OCI-LY3 (cell line): ENCODE data around the gene PTTG2.

ENCODE experiments used
- H2AFZ ChIP-seq: fragments of 200-600, 300-600 bp; shearing (Covaris generic); 2 replicates; pipeline ENCODE4 v1.6.0; 2014; ENCODE audit warnings: antibody characterized with exemption, low read depth, low read length
- H3K27ac ChIP-seq: fragments of 200-600, 300-600 bp; sonication (generic); 2 replicates; pipeline ENCODE4 v1.5.1; 2014; ENCODE audit warnings: mild to moderate bottlenecking, low read length, moderate library complexity, mixed read lengths
- H3K27me3 ChIP-seq: fragments of 200-600, 300-600 bp; sonication (generic); 2 replicates; pipeline ENCODE4 v1.6.1; 2014; ENCODE audit warnings: low read depth, low read length, mixed read lengths
- H3K36me3 ChIP-seq: fragments of 200-600, 300-600 bp; sonication (generic); replicated peaks from 2 replicates; pipeline ENCODE3; 2014; ENCODE audit warnings: low read depth, low read length, mixed read lengths
- H3K4me1 ChIP-seq: fragments of 300-600, 200-600 bp; sonication (generic); 2 replicates; pipeline ENCODE4 v1.6.1; 2014; ENCODE audit warnings: low read length, mixed read lengths
- H3K4me2 ChIP-seq: fragments of 200-600, 300-600 bp; sonication (generic); 2 replicates; pipeline ENCODE4 v1.6.1; 2014; ENCODE audit warnings: low read length, mixed read lengths
- H3K4me3 ChIP-seq: fragments of 300-600, 200-600 bp; sonication (generic); 2 replicates; pipeline ENCODE4 v1.5.1; 2014; ENCODE audit warnings: antibody characterized with exemption, mild to moderate bottlenecking, low read length, moderate library complexity
- H3K79me2 ChIP-seq: fragments of 300-600, 200-600 bp; shearing (Covaris generic); 2 replicates; pipeline ENCODE4 v1.6.1; 2014; ENCODE audit warnings: mild to moderate bottlenecking, low read length, mixed read lengths
- H3K9ac ChIP-seq: fragments of 300-600, 200-600 bp; shearing (Covaris generic); 2 replicates; pipeline ENCODE4 v1.6.0; 2014; ENCODE audit warnings: mild to moderate bottlenecking, low read length, moderate library complexity
- H3K9me3 ChIP-seq: fragments of 200-600, 300-600 bp; shearing (Covaris generic); 2 replicates; pipeline ENCODE4 v1.6.1; 2014; ENCODE audit warnings: low read length, mixed read lengths; ENCODE audit not compliant: insufficient read depth
- H4K20me1 ChIP-seq: fragments of 200-600, 300-600 bp; sonication (generic); 2 replicates; pipeline ENCODE4 v1.6.1; 2016; ENCODE audit warnings: low read length, mixed read lengths; ENCODE audit not compliant: insufficient read depth
- EZH2phosphoT487 ChIP-seq: fragments of 200-600 bp; shearing (Covaris generic); IDR thresholded peaks from 2 replicates; pipeline ENCODE4 v1.6.1; 2018; ENCODE audit warnings: antibody characterized with exemption, mixed run types, low read depth
- TF ChIP-seq, protein P1 (sequence below): fragments of 200-600, 300-600 bp; sonication (generic); IDR thresholded peaks from 2 replicates; pipeline ENCODE4 v1.5.1; 2014; ENCODE audit warnings: antibody characterized with exemption, low read length, low read depth

The PTTG2 gene

DNA sequence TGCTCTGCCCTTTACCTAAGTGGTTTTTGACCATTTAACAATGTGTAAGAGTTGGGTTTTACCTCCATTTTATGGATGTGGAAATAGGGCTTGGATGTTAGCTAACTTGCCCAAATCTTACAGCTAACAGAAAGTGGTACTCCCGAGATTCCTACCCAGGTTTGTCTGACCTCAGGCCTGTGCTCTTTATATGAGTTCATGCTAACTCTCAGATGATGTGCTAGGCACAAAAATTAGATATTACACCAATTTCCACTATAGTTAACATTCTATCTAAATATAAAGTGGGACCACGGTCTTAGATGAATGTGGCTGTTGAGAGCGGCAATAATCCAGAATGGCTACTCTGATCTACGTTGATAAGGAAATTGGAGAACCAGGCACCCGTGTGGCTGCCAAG, at the start of gene PTTG2:
Gene PTTG2 (plus strand): TSS at position 301 of the 400 bp plus-strand sequence. CDS start 37 bp downstream, at position 338.
- no peaks in the 10 kb centered on the region for H3K9me3 ChIP-seq
- H3K9ac ChIP-seq, result no peak within 1 kb of the TSS
- no peaks in the 10 kb centered on the region for H3K79me2 ChIP-seq
- peaks cover 6% of the 10 kb centered on the region for H3K4me1 ChIP-seq
- no peaks in the 10 kb centered on the region for H3K27me3 ChIP-seq
- no peak within 1 kb of the TSS for H3K4me3 ChIP-seq
- TF ChIP-seq EZH2phosphoT487, result no peak
- TF ChIP-seq, protein P1, sequence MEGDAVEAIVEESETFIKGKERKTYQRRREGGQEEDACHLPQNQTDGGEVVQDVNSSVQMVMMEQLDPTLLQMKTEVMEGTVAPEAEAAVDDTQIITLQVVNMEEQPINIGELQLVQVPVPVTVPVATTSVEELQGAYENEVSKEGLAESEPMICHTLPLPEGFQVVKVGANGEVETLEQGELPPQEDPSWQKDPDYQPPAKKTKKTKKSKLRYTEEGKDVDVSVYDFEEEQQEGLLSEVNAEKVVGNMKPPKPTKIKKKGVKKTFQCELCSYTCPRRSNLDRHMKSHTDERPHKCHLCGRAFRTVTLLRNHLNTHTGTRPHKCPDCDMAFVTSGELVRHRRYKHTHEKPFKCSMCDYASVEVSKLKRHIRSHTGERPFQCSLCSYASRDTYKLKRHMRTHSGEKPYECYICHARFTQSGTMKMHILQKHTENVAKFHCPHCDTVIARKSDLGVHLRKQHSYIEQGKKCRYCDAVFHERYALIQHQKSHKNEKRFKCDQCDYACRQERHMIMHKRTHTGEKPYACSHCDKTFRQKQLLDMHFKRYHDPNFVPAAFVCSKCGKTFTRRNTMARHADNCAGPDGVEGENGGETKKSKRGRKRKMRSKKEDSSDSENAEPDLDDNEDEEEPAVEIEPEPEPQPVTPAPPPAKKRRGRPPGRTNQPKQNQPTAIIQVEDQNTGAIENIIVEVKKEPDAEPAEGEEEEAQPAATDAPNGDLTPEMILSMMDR, result no peak
- no peak within 1 kb of the TSS for H2AFZ ChIP-seq
- H3K4me2 ChIP-seq, result no peak within 1 kb of the TSS
- no peak within 1 kb of the TSS for H3K27ac ChIP-seq
- H4K20me1 ChIP-seq, result no peaks in the 10 kb centered on the region
- H3K36me3 ChIP-seq, result no peaks in the 10 kb centered on the region

DNA sequence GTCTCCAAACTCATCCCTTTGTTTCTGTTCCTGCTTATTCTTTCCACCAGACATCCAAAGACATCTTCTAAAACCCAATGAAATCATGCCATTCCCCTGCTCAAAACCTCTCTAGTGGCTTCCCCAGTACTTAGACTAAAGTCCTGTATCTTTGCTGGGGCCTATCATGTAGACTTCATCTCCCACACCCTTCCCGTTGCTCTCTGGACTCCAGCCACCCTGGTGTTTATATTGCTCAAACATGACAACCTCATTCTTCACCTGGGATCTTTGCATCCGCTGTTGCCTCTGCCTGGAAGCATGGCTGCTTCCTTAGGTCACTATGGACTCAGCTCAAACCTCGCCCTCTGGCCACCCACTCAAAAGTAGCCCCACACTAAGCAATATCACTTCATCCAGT, 45.7 kb upstream of the PTTG2 start:
- H3K4me2 ChIP-seq, result no peak overlapping the region
- H3K9ac ChIP-seq, result no peak overlapping the region
- no peaks in the 10 kb centered on the region; the same call in 1 of the 2 replicates for H3K79me2 ChIP-seq
- H3K4me3 ChIP-seq, result no peak overlapping the region
- no peaks in the 10 kb centered on the region for H3K4me1 ChIP-seq
- TF ChIP-seq, protein P1, result no peak
- TF ChIP-seq EZH2phosphoT487, result no peak
- H4K20me1 ChIP-seq, result no peaks in the 10 kb centered on the region
- H2AFZ ChIP-seq, result no peak overlapping the region
- no peaks in the 10 kb centered on the region for H3K36me3 ChIP-seq
- H3K27me3 ChIP-seq, result no peaks in the 10 kb centered on the region
- no peak overlapping the region for H3K27ac ChIP-seq
- H3K9me3 ChIP-seq, result no peaks in the 10 kb centered on the region

DNA sequence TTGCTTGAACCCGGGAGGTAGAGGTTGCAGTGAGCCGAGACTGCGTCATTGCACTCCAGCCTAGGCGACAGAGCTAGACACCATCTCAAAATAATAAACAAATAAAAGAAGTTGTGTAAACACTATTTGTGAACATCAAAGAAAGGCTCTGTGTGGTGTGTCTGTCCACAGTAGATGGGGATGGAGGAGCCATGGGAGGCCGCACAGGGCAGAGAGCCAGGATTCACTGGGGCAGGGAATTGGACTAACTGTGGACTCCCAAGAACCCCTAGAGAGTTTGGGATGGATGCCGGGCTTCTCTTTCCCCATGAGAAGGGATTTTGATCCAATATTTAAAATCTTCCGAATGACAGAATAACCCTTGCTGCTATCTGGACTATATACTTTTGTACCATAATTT, 42.8 kb upstream of the PTTG2 start:
- H4K20me1 ChIP-seq, result no peaks in the 10 kb centered on the region
- no peak overlapping the region for H3K27ac ChIP-seq
- H3K4me1 ChIP-seq, result no peaks in the 10 kb centered on the region
- H3K36me3 ChIP-seq, result no peaks in the 10 kb centered on the region
- TF ChIP-seq, protein P1, result no peak
- no peak for TF ChIP-seq EZH2phosphoT487
- H3K4me3 ChIP-seq, result no peak overlapping the region
- H3K27me3 ChIP-seq, result no peaks in the 10 kb centered on the region
- no peak overlapping the region for H2AFZ ChIP-seq
- H3K9me3 ChIP-seq, result no peaks in the 10 kb centered on the region
- no peak overlapping the region for H3K4me2 ChIP-seq
- H3K79me2 ChIP-seq, result no peaks in the 10 kb centered on the region
- no peak overlapping the region for H3K9ac ChIP-seq

DNA sequence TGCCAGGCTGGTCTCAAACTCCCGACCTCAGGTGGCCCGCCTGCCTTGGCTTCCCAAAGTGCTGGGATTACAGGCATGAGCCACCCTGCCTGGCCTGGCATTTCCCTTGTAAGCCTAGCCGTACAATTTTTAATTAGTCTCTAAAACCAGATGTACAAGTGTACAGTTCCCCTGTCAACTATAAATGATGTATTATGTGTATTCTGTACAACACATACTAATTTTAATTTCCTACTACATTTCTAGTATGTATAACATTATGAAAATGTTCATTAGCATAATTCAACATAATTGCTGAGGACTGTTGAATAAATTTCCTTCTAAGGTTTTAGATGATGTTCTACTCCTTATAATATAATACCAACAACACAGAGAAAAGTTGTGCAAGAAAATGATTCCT, 41.5 kb upstream of the PTTG2 start:
- Histone ChIP-seq H2AFZ (no peak overlapping the region), H3K27me3 (no peaks in the 10 kb centered on the region), H3K9ac (no peak overlapping the region), H4K20me1 (no peaks in the 10 kb centered on the region), H3K9me3 (no peaks in the 10 kb centered on the region), H3K4me3 (no peak overlapping the region), H3K4me2 (no peak overlapping the region), H3K27ac (no peak overlapping the region), H3K79me2 (no peaks in the 10 kb centered on the region), H3K36me3 (no peaks in the 10 kb centered on the region), H3K4me1 (no peaks in the 10 kb centered on the region)
- no peak for TF ChIP-seq EZH2phosphoT487
- TF ChIP-seq, protein P1, result no peak
